ENCODE results near the gene RALBP1. TPM values are rescaled to one million over a fixed set of nuclear protein-coding genes. Genes with fewer than 3 reads are reported as not detected.

RALBP1 gene
- total RNA-seq, 1 experiment from 2014 or later = 57.1 TPM

GRCh38 chr18:9531791-9532410 lies 56.6 kb downstream of the RALBP1 start:
- no peak for DNase-seq (ENCODE audit: low read depth, low spot score)
- in situ Hi-C loops (cut with HindIII; ENCODE audit: low pct_unique_long_range_greater_than_20kb, low sequenced_read_pairs) = no loop called here

- in situ Hi-C loops (cut with HindIII; ENCODE audit: low pct_unique_long_range_greater_than_20kb, low sequenced_read_pairs) = no loop called here
- no peak for DNase-seq (ENCODE audit: low read depth, low spot score)
Observed at GRCh38 chr18:9534844-9535243, 59.5 kb downstream of the RALBP1 start.

GRCh38 chr18:9535430-9535991 lies 60.2 kb downstream of the RALBP1 start:
- no peak for DNase-seq (ENCODE audit: low read depth, low spot score)
- in situ Hi-C loops (cut with HindIII; ENCODE audit: low pct_unique_long_range_greater_than_20kb, low sequenced_read_pairs) = no loop called here

GRCh38 chr18:9536354-9537152 lies 61.2 kb downstream of the RALBP1 start:
- in situ Hi-C loops (cut with HindIII; ENCODE audit: low pct_unique_long_range_greater_than_20kb, low sequenced_read_pairs) = no loop called here
- DNase-seq (ENCODE audit: low read depth, low spot score) = no peak

- in situ Hi-C loops (cut with HindIII; ENCODE audit: low pct_unique_long_range_greater_than_20kb, low sequenced_read_pairs) = no loop called here
- no peak for DNase-seq (ENCODE audit: low read depth, low spot score)
Observed at GRCh38 chr18:9537677-9538076, 62.4 kb downstream of the RALBP1 start.

GRCh38 chr18:9539283-9539682 lies 64.0 kb downstream of the RALBP1 start:
- in situ Hi-C loops (cut with HindIII; ENCODE audit: low pct_unique_long_range_greater_than_20kb, low sequenced_read_pairs) = no loop called here
- DNase-seq (ENCODE audit: low read depth, low spot score) = no peak

- in situ Hi-C loops (cut with HindIII; ENCODE audit: low pct_unique_long_range_greater_than_20kb, low sequenced_read_pairs) = no loop called here
- no peak for DNase-seq (ENCODE audit: low read depth, low spot score)
Observed at GRCh38 chr18:9539938-9540337, 64.6 kb downstream of the RALBP1 start.

- in situ Hi-C loops (cut with HindIII; ENCODE audit: low pct_unique_long_range_greater_than_20kb, low sequenced_read_pairs) = no loop called here
Observed at GRCh38 chr18:9542924-9543323, 67.6 kb downstream of the RALBP1 start.

GRCh38 chr18:9545029-9545428 lies 69.7 kb downstream of the RALBP1 start:
- in situ Hi-C loops (cut with HindIII; ENCODE audit: low pct_unique_long_range_greater_than_20kb, low sequenced_read_pairs) = no loop called here
- DNase-seq (ENCODE audit: low read depth, low spot score) = no peak

More at GRCh38 chr18:9542924-9543323, 67.6 kb downstream of the RALBP1 start:
- no peak for DNase-seq (ENCODE audit: low read depth, low spot score)

- DNase-seq (ENCODE audit: low read depth, low spot score) = no peak
Observed at GRCh38 chr18:9546468-9546867, 71.2 kb downstream of the RALBP1 start.

GRCh38 chr18:9547782-9548181 lies 72.5 kb downstream of the RALBP1 start:
- in situ Hi-C loops (cut with HindIII; ENCODE audit: low pct_unique_long_range_greater_than_20kb, low sequenced_read_pairs) = no loop called here
- no peak for DNase-seq (ENCODE audit: low read depth, low spot score)

More at GRCh38 chr18:9546468-9546867, 71.2 kb downstream of the RALBP1 start:
- in situ Hi-C loops (cut with HindIII; ENCODE audit: low pct_unique_long_range_greater_than_20kb, low sequenced_read_pairs) = no loop called here

- DNase-seq (ENCODE audit: low read depth, low spot score) = no peak
- in situ Hi-C loops (cut with HindIII; ENCODE audit: low pct_unique_long_range_greater_than_20kb, low sequenced_read_pairs) = no loop called here
Observed at GRCh38 chr18:9549405-9549804, 74.1 kb downstream of the RALBP1 start.

GRCh38 chr18:9550429-9550828 lies 75.1 kb downstream of the RALBP1 start:
- no peak for DNase-seq (ENCODE audit: low read depth, low spot score)

GRCh38 chr18:9552191-9552590 lies 76.9 kb downstream of the RALBP1 start:
- no peak for DNase-seq (ENCODE audit: low read depth, low spot score)
- in situ Hi-C loops (cut with HindIII; ENCODE audit: low pct_unique_long_range_greater_than_20kb, low sequenced_read_pairs) = no loop called here

More at GRCh38 chr18:9550429-9550828, 75.1 kb downstream of the RALBP1 start:
- in situ Hi-C loops (cut with HindIII; ENCODE audit: low pct_unique_long_range_greater_than_20kb, low sequenced_read_pairs) = no loop called here

GRCh38 chr18:9552616-9553015 lies 77.3 kb downstream of the RALBP1 start:
- in situ Hi-C loops (cut with HindIII; ENCODE audit: low pct_unique_long_range_greater_than_20kb, low sequenced_read_pairs) = no loop called here

GRCh38 chr18:9557250-9557943 lies 82.1 kb downstream of the RALBP1 start:
- in situ Hi-C loops (cut with HindIII; ENCODE audit: low pct_unique_long_range_greater_than_20kb, low sequenced_read_pairs) = no loop called here
- no peak for DNase-seq (ENCODE audit: low read depth, low spot score)

More at GRCh38 chr18:9552616-9553015, 77.3 kb downstream of the RALBP1 start:
- no peak for DNase-seq (ENCODE audit: low read depth, low spot score)

- no peak for DNase-seq (ENCODE audit: low read depth, low spot score)
- in situ Hi-C loops (cut with HindIII; ENCODE audit: low pct_unique_long_range_greater_than_20kb, low sequenced_read_pairs) = no loop called here
Observed at GRCh38 chr18:9558387-9559064, 83.2 kb downstream of the RALBP1 start.

GRCh38 chr18:9559253-9559652 lies 83.9 kb downstream of the RALBP1 start:
- in situ Hi-C loops (cut with HindIII; ENCODE audit: low pct_unique_long_range_greater_than_20kb, low sequenced_read_pairs) = no loop called here
- DNase-seq (ENCODE audit: low read depth, low spot score) = no peak
